ENCODE data around the gene TMBIM4. TPM values are rescaled to one million over a fixed set of nuclear protein-coding genes. Genes with fewer than 3 reads are reported as not detected.
A peak's percentile ranks its signal among the peaks of the same experiment; 100 is the strongest.

TMBIM4 gene
- total RNA-seq, 1 donor, result 70.6 TPM

GRCh38 chr12:66142826-66143225 is 27.0 kb downstream of the TMBIM4 start:
- no peak for DNase-seq (ENCODE audit: low read depth in 2 of 3, low spot score in 2 of 3)

DNA sequence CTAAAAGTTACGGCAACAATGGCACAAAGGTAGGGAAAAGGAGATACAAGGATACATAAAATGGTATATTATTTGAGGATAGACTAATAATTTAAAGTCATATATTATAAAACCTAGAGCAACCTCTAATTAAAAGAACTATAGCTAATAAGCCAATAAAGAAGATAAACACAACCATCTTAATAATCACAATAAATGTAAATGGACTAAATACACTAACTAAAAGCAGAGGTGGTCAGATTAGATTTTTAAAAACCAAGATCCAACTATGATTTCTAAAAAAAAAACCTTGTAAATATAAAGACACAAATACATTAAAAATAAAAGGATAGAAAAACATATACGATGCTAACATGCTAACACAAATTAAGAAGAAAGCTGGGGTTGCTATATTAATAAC is 28.5 kb downstream of the TMBIM4 start:
- no peak for DNase-seq (ENCODE audit: low read depth in 2 of 3, low spot score in 2 of 3)

- peak in 1 of 3 donors; percentile 69 for DNase-seq (ENCODE audit: low read depth in 2 of 3, low spot score in 2 of 3)
Observed at GRCh38 chr12:66140731-66141130, 29.1 kb downstream of the TMBIM4 start.

DNA sequence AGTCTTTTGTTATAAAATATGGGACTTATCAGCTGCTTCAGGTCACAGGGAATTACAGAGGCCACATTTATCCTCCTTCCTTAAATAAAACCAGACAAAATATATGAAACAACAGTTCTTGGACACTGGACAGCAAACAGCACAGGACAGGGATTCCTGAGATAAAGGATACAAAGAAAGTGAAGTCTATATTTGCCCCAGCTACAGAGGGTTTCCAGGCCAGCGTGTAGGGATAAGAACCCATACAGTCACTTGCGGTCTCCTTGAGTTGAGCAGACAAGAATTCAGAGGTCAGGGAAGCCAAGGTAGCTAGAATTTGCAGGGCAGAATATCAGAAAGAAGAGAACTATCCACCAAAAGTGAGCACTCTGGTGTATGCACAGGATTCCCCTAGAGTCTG is 30.5 kb downstream of the TMBIM4 start:
- no peak for DNase-seq (ENCODE audit: low read depth in 2 of 3, low spot score in 2 of 3)

DNA sequence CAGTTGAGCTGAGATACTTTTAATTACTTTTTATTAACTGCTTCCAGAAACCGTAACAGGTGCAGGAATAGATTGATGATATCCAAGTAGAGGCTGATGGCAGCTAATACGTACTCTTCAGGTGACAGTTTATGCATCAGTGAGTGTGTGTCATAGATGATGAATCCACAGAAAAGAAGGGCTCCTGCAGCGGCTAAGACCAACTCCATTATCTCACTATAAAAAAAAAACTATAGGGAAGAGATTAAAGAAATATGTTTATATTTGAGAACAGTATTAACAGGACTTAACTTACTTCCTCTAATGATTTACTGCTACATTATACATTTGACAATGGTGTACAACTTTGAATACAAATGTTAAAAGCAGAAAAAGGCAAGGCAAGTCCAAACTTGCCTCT is 31.9 kb downstream of the TMBIM4 start:
- no peak for DNase-seq (ENCODE audit: low read depth in 2 of 3, low spot score in 2 of 3)

GRCh38 chr12:66132408-66132807 is 37.4 kb downstream of the TMBIM4 start:
- no peak for DNase-seq (ENCODE audit: low read depth in 2 of 3, low spot score in 2 of 3)

DNA sequence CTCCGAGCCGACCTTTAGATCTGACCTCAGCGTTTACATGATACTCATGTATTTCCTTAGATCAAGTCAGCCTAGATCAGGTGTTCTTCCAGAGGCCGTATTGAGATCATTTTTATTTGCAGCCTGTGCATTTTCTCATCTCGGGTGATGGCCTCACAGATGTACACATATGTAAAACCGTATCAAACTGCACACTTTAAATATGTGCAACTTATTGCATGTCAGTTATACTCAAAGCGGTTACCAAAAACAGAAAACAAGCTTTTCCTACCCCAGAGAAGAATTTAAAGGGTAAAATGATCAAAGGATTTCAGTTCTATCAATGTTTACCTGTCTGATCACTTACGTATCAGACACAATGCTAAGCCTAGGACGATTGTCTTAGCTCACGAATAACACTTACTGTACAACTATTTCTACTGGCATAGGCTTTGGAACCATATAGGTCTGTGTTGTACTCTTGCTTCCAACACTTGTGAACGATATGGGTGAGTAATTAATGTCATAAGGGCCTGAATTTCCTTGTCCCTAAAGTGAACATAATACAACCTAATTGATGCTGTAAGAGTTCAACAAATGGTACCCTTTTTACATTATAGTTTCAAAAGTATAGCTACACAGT is 38.6 kb downstream of the TMBIM4 start:
- no peak for DNase-seq (ENCODE audit: low read depth in 2 of 3, low spot score in 2 of 3)

DNA sequence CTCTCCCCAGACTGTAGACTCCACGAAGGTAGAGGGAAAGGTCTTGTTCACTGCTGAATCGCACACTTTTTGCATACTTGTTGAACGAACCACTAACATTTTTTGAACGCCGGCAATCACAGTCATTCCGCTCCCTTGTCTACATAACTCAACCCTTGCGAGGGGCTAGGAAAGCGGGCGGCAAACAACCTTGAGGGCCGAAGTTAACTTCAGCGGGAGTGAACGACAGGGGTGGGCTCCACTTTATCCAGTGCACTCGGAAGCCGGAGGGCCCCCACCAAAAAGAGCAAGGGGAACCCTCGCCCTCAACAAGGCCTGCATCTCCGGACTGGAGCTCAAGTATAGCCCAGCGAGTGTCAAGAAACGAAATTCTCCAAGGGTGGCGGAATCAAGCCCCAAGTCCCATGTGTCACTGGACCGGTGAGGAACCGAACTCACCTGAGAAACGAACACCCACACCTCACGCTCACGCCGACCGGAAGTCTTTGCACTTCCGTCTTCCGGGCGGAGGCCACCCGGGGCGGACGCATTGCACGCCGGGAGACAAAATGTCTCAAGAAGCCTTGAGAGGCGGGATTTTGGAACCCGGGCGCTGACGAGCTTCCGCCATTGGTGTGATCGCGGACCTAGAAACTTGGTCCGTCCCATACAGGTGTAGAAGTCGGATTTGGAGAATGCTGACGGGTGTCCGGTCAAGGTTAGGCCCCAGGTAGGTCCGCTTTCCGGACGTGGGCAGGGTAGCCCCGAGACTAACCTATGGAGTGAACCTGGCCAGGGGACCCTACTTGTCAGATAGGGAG is 39.3 kb downstream of the TMBIM4 start, which contains the start of gene LLPH:
Gene LLPH, minus strand, starts transcription at position 484 of the 800 bp plus-strand sequence. CDS start 1,644 bp downstream, outside the sequence.
- DNase-seq (ENCODE audit: low read depth in 2 of 3, low spot score in 2 of 3), result peak; percentile 65 to 94 (median 89)

- DNase-seq (ENCODE audit: low read depth in 2 of 3, low spot score in 2 of 3), result no peak
Observed at GRCh38 chr12:66129934-66130266, 39.9 kb downstream of the TMBIM4 start.

GRCh38 chr12:66127650-66128049 is 42.1 kb downstream of the TMBIM4 start:
- no peak for DNase-seq (ENCODE audit: low read depth in 2 of 3, low spot score in 2 of 3)

GRCh38 chr12:66120477-66120876 is 49.3 kb downstream of the TMBIM4 start:
- DNase-seq (ENCODE audit: low read depth in 2 of 3, low spot score in 2 of 3), result no peak

DNA sequence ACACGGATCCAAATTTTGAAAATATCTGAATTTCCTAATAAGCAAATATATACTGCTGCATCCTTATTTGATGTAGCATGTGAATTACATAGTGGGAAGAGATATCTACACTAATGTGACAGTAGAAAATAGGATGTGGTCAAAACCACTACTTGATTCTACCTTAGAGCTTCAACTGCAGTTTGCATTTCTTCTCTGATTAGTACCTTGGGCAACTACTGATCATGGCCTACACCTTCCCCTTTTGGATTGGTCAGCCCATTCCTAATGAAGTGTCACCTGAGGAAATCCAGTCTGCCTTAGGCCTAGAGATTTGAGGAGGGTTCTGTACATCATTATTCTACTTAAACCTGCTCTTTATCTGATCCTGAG is 49.9 kb downstream of the TMBIM4 start:
- DNase-seq (ENCODE audit: low read depth in 2 of 3, low spot score in 2 of 3), result no peak

DNA sequence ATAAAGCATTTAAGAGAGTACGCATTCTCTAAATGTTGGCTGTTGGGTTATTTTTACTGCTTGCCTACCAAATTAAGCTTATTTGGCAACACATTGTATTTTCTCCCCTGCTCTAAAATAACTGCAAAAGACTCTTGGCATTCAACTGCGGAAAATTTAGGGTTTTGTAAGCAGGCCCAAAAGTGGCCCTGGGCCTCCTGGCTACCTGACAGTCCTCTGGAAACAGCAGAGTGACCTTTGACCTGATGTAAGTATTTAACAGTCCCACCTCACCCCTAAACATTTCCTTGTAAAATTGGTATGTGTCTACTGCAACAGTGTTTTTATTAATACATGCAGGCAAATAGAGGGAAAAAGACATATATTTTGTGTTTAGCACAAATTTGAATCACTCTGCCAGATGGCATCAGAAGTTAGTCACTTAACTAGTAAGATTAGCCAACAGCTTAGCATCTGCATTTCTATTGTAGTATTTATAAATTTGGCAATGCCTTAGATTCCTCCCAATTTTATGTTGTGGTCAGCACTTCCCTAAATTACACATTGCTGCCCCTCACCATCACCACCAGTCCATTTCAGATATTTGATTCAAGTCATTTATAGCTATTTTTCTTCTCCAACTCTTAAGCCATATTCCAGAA is 50.4 kb downstream of the TMBIM4 start:
- no peak for DNase-seq (ENCODE audit: low read depth in 2 of 3, low spot score in 2 of 3)

- no peak for DNase-seq (ENCODE audit: low read depth in 2 of 3, low spot score in 2 of 3)
Observed at GRCh38 chr12:66118240-66118891, 51.4 kb downstream of the TMBIM4 start.

DNA sequence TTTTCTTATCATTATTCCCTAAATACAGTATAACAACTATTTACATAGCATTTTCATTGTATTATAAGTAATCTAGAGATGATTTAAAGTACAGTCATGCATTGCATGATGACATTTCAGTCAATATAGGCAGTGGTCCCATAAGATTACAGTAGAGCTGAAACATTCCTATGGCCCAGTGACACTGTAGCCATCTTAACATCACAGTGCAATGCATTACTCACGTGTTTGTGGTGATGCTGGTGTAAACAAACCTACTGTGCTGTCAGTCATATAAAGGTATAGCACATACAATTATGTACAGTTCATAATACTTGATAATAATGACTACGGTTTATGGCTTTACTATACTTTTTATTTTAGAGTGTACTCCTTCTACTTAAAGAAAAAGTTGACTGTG is 52.6 kb downstream of the TMBIM4 start:
- no peak for DNase-seq (ENCODE audit: low read depth in 2 of 3, low spot score in 2 of 3)

DNA sequence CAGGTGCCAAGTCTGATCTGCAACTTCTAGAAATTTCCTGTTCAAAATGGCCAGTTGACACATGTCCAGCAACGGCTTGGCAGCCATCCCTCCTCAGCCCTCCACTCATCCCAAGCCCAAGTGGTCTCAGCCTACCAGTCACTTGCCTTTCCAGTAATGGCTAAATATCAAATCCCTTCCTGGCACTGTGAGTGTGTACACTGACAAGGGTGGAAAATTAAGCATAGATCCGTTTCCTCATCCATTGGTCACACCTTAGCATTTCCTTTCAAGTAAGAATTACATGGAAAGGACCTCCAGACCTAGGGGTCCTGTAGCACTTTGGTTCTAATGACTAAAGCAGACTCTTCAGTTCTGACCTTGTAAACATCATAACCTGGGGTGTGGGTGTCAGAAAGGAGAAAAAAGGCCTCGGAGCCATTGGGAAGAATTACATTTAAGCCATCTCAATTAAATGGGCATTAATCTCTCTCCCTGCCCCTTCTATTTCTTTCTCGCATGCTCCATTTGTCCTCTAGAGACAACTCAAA is 54.7 kb downstream of the TMBIM4 start:
- no peak for DNase-seq (ENCODE audit: low read depth in 2 of 3, low spot score in 2 of 3)

GRCh38 chr12:66113471-66113870 is 56.3 kb downstream of the TMBIM4 start:
- DNase-seq (ENCODE audit: low read depth in 2 of 3, low spot score in 2 of 3), result no peak

DNA sequence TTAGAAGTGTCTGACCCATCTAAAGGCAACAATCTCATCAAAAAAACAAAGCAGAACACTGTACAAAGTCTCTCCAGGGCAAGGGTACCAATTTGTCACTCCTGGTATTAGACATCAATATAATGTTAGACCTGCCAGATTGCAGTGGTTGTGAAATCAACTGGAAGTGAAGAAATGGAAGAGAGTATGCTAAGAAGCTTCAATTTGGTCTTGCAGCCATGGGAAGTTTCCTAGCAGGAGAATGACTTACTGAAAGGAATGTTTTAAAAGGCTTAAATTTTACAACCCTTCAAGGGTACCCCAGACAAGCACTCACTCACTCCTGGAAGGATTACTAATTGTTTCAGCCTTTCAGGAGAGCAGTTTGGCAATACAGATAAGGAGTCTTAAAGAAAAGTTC is 58.2 kb downstream of the TMBIM4 start:
- no peak for DNase-seq (ENCODE audit: low read depth in 2 of 3, low spot score in 2 of 3)

- DNase-seq (ENCODE audit: low read depth in 2 of 3, low spot score in 2 of 3), result no peak
Observed at GRCh38 chr12:66109056-66109455, 60.7 kb downstream of the TMBIM4 start.

DNA sequence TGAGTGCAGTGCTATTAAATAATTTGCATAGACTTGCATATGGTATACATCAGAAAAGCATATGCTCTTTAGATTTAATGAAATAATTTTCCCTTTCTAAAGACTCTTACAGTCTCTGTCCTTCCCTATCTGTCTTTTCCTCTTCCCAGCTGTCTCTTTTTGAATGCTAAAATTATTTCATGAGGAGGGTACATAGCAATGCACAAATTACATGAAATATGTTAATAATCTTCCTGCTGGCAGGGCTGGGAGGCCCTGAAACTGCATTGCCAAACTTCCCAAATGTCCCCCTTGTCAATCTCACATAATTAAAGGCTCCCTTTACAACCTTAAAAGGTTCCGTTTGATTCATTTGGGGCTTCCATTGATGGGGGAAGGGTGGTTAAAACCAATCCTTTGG is 61.4 kb downstream of the TMBIM4 start:
- DNase-seq (ENCODE audit: low read depth in 2 of 3, low spot score in 2 of 3), result no peak

DNA sequence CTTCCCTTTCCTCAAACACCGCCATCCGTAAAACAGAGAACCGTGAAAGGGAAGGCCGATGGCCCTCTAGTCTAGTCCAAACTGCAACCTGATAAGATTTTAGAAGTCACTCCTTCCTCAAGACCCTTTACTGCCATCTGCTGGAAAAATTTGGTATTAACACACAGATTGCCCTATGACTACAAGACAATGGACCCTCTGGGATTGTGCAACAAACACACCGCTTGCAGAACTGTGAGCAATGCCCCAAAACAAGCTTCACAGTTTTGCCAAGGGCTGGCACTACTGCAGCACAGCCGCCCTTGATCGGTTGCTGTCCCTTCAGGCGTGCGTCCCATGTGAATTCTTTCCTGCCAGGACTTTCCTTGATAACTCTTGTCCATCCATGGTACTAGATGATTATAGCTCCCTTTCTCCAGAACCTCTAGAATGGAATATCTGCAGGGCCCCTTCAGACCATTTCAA is 62.3 kb downstream of the TMBIM4 start:
- DNase-seq (ENCODE audit: low read depth in 2 of 3, low spot score in 2 of 3), result peak; percentile 49 to 95 (median 86)
